Glutamatergic neuron (in vitro differentiated cells): ENCODE data around the gene PLEKHA6. TPM values are rescaled to one million over a fixed set of nuclear protein-coding genes. Genes with fewer than 3 reads are reported as not detected.

Experiments used
- DNase-seq: peaks from one replicate; pipeline ENCODE4 v3.0.0; 2022
- H3K27ac Mint-ChIP-seq: one replicate; pipeline ENCODE4 v1.8.0; 2020; ENCODE audit warnings: mild to moderate bottlenecking, mixed read lengths, inconsistent platforms; ENCODE audit not compliant: unreplicated experiment
- H3K27me3 Mint-ChIP-seq: one replicate; pipeline ENCODE4 v1.8.0; 2020; ENCODE audit warnings: mild to moderate bottlenecking, moderate library complexity, mixed read lengths, inconsistent platforms; ENCODE audit not compliant: unreplicated experiment
- H3K36me3 Mint-ChIP-seq: one replicate; pipeline ENCODE4 v1.8.0; 2020; ENCODE audit warnings: mild to moderate bottlenecking, mixed read lengths, inconsistent platforms; ENCODE audit not compliant: unreplicated experiment
- H3K4me1 Mint-ChIP-seq: one replicate; pipeline ENCODE4 v1.8.0; 2020; ENCODE audit warnings: mild to moderate bottlenecking, low read depth, mixed read lengths, inconsistent platforms; ENCODE audit not compliant: unreplicated experiment
- H3K4me3 Mint-ChIP-seq: one replicate; pipeline ENCODE4 v1.8.0; 2020; ENCODE audit warnings: mild to moderate bottlenecking, mixed read lengths, inconsistent platforms; ENCODE audit not compliant: unreplicated experiment
- H3K9me3 Mint-ChIP-seq: one replicate; pipeline ENCODE4 v1.8.0; 2020; ENCODE audit warnings: mild to moderate bottlenecking, moderate library complexity, mixed read lengths, inconsistent platforms; ENCODE audit not compliant: unreplicated experiment
- CTCF ChIP-seq: fragments of 200-600 bp; sonication (generic); IDR thresholded peaks from one replicate; pipeline ENCODE4 v1.5.0; 2021; ENCODE audit not compliant: partially characterized antibody, unreplicated experiment
- total RNA-seq: library from RNA; stranded (reverse); fragmentation: NEBNext Ultra II Directional; extraction: Animal tissue kit (Norgen Biotek cat#: 25700); gene quantifications from one replicate; pipeline ENCODE4 v1.2.1, GENCODE V29; 2021; ENCODE audit not compliant: unreplicated experiment

The PLEKHA6 gene
- total RNA-seq, 1 donor from 2014 or later: 72.7 TPM

GRCh38 chr1:204345941-204346645 is 13.6 kb downstream of the PLEKHA6 start:
- H3K27ac Mint-ChIP-seq: peak overlapping the region; percentile 10
- H3K9me3 Mint-ChIP-seq: no peaks in the 10 kb centered on the region
- H3K4me3 Mint-ChIP-seq: peak overlapping the region; percentile 16
- no peak for TF ChIP-seq CTCF
- DNase-seq: no peak
- H3K36me3 Mint-ChIP-seq: no peaks in the 10 kb centered on the region
- peaks cover 1% of the 10 kb centered on the region for H3K27me3 Mint-ChIP-seq
- peaks cover 60% of the 10 kb centered on the region for H3K4me1 Mint-ChIP-seq

GRCh38 chr1:204345438-204345841 is 14.3 kb downstream of the PLEKHA6 start:
- H3K27ac Mint-ChIP-seq: peak overlapping the region; percentile 10
- no peak for TF ChIP-seq CTCF
- peaks cover 63% of the 10 kb centered on the region for H3K4me1 Mint-ChIP-seq
- no peaks in the 10 kb centered on the region for H3K9me3 Mint-ChIP-seq
- DNase-seq: no peak
- peak overlapping the region; percentile 16 for H3K4me3 Mint-ChIP-seq
- H3K27me3 Mint-ChIP-seq: peaks cover under 1% of the 10 kb centered on the region
- no peaks in the 10 kb centered on the region for H3K36me3 Mint-ChIP-seq

GRCh38 chr1:204344665-204345355 is 14.9 kb downstream of the PLEKHA6 start:
- H3K27ac Mint-ChIP-seq: no peak overlapping the region
- H3K36me3 Mint-ChIP-seq: no peaks in the 10 kb centered on the region
- no peak overlapping the region for H3K4me3 Mint-ChIP-seq
- H3K4me1 Mint-ChIP-seq: peaks cover 64% of the 10 kb centered on the region
- no peak for TF ChIP-seq CTCF
- H3K9me3 Mint-ChIP-seq: peaks cover 2% of the 10 kb centered on the region
- no peak for DNase-seq
- peaks cover 2% of the 10 kb centered on the region for H3K27me3 Mint-ChIP-seq

GRCh38 chr1:204343802-204344201 is 15.9 kb downstream of the PLEKHA6 start:
- Mint-ChIP-seq H3K4me1 (peaks cover 71% of the 10 kb centered on the region), H3K36me3 (no peaks in the 10 kb centered on the region), H3K9me3 (peaks cover 4% of the 10 kb centered on the region), H3K27ac (no peak overlapping the region), H3K4me3 (no peak overlapping the region), H3K27me3 (peaks cover 2% of the 10 kb centered on the region)
- DNase-seq: no peak
- no peak for TF ChIP-seq CTCF

GRCh38 chr1:204343247-204343646 is 16.5 kb downstream of the PLEKHA6 start:
- Mint-ChIP-seq H3K9me3 (peaks cover 4% of the 10 kb centered on the region), H3K4me1 (peaks cover 74% of the 10 kb centered on the region), H3K4me3 (no peak overlapping the region), H3K27me3 (peaks cover 2% of the 10 kb centered on the region), H3K36me3 (no peaks in the 10 kb centered on the region), H3K27ac (no peak overlapping the region)
- TF ChIP-seq CTCF: no peak
- no peak for DNase-seq
